Dendritic cell treated with granulocyte-macrophage colony-stimulating factor and Interleukin-4, amounts not matched to agents 40 ng/mL and 50 ng/mL, for 4 days (primary cell): ENCODE results near the gene PACSIN2.

ENCODE experiments used
- H3K27ac Mint-ChIP-seq: one replicate; pipeline ENCODE4 v1.8.0; 2022; ENCODE audit warnings: mild to moderate bottlenecking, mixed read lengths
- H3K27me3 Mint-ChIP-seq: one replicate; pipeline ENCODE4 v1.8.0; 2022; ENCODE audit warnings: mild to moderate bottlenecking, mixed read lengths
- H3K36me3 Mint-ChIP-seq: one replicate; pipeline ENCODE4 v1.8.0; 2022; ENCODE audit warnings: low read depth, mixed read lengths
- H3K4me1 Mint-ChIP-seq: one replicate; pipeline ENCODE4 v1.8.0; 2022; ENCODE audit warnings: low read depth, mixed read lengths
- H3K4me3 Mint-ChIP-seq: one replicate; pipeline ENCODE4 v1.8.0; 2022; ENCODE audit warnings: mild to moderate bottlenecking, moderate library complexity, mixed read lengths
- H3K9me3 Mint-ChIP-seq: one replicate; pipeline ENCODE4 v1.8.0; 2022; ENCODE audit warnings: mixed read lengths
- intact Hi-C: fragments of 100-400 bp; cut with micrococcal nuclease; formaldehyde crosslinking; loops from one replicate; pipeline ENCODE4 v1.15.0; 2022

The PACSIN2 gene

GRCh38 chr22:42842658-42843370 is 172.1 kb downstream of the PACSIN2 start:
- no peaks in the 10 kb centered on the region for H3K9me3 Mint-ChIP-seq
- intact Hi-C loops = no loop called here
- H3K36me3 Mint-ChIP-seq = peaks cover 75% of the 10 kb centered on the region
- peaks cover 21% of the 10 kb centered on the region for H3K4me1 Mint-ChIP-seq
- no peak overlapping the region for H3K27ac Mint-ChIP-seq
- no peaks in the 10 kb centered on the region for H3K27me3 Mint-ChIP-seq
- no peak overlapping the region for H3K4me3 Mint-ChIP-seq

- Mint-ChIP-seq H3K4me3 (no peak overlapping the region), H3K36me3 (peaks cover 73% of the 10 kb centered on the region), H3K27ac (no peak overlapping the region), H3K27me3 (no peaks in the 10 kb centered on the region), H3K9me3 (no peaks in the 10 kb centered on the region), H3K4me1 (peaks cover 21% of the 10 kb centered on the region)
- intact Hi-C loops = no loop called here
Observed at GRCh38 chr22:42841444-42841843, 173.5 kb downstream of the PACSIN2 start.

GRCh38 chr22:42837556-42837955 is 177.4 kb downstream of the PACSIN2 start:
- intact Hi-C loops = no loop called here

GRCh38 chr22:42836026-42836425 is 178.9 kb downstream of the PACSIN2 start:
- intact Hi-C loops = no loop called here
- no peak overlapping the region for H3K27ac Mint-ChIP-seq
- peaks cover 4% of the 10 kb centered on the region for H3K4me1 Mint-ChIP-seq
- H3K4me3 Mint-ChIP-seq = no peak overlapping the region
- H3K36me3 Mint-ChIP-seq = peaks cover 76% of the 10 kb centered on the region
- no peaks in the 10 kb centered on the region for H3K27me3 Mint-ChIP-seq
- no peaks in the 10 kb centered on the region for H3K9me3 Mint-ChIP-seq

More at GRCh38 chr22:42837556-42837955, 177.4 kb downstream of the PACSIN2 start:
- no peak overlapping the region for H3K27ac Mint-ChIP-seq
- no peak overlapping the region for H3K4me3 Mint-ChIP-seq
- no peaks in the 10 kb centered on the region for H3K27me3 Mint-ChIP-seq
- peaks cover 4% of the 10 kb centered on the region for H3K4me1 Mint-ChIP-seq
- no peaks in the 10 kb centered on the region for H3K9me3 Mint-ChIP-seq
- peaks cover 71% of the 10 kb centered on the region for H3K36me3 Mint-ChIP-seq

DNA sequence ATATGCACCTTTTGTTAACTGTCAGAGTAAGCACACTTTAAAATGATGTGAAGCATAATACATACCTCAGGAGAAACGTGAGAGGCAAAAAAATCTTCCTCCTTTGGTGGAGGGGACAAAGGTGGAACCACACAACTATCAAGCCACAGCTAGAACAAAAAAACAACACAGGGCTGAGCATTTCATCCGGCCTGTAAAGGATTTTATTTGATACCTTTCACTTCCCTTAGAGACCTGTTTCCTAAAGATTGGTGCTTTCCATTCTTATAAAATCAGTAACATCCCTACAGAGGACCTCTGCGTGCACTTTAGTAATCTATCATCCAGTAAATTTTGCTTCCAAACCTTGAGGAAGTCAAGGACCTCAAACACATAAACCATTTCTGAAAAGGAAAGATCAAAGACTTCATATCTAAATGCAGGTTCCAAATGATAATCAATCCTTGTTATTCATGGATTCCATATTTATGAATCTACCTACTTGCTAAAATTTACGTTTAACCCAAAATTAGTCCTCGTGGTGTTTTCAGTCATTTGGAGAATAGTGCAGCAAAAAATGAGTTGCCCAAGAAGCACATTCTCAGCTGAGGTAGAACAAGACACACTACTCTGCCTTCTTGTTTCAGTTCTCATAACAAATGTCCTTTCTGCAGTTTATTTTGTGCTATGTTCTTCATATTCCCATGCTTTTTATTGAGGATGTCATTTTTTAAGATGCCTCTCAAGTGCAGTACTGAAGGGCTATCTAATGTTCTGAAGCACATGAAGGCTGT is 180.6 kb downstream of the PACSIN2 start:
- H3K27ac Mint-ChIP-seq = no peak overlapping the region
- no peaks in the 10 kb centered on the region for H3K9me3 Mint-ChIP-seq
- no peaks in the 10 kb centered on the region for H3K4me1 Mint-ChIP-seq
- intact Hi-C loops = no loop called here
- no peaks in the 10 kb centered on the region for H3K27me3 Mint-ChIP-seq
- no peak overlapping the region for H3K4me3 Mint-ChIP-seq
- peaks cover 78% of the 10 kb centered on the region for H3K36me3 Mint-ChIP-seq

GRCh38 chr22:42833104-42833503 is 181.8 kb downstream of the PACSIN2 start:
- intact Hi-C loops = no loop called here
- Mint-ChIP-seq H3K4me3 (no peak overlapping the region), H3K27me3 (no peaks in the 10 kb centered on the region), H3K4me1 (no peaks in the 10 kb centered on the region), H3K27ac (no peak overlapping the region), H3K9me3 (no peaks in the 10 kb centered on the region), H3K36me3 (peaks cover 91% of the 10 kb centered on the region)

GRCh38 chr22:42831712-42832111 is 183.2 kb downstream of the PACSIN2 start:
- intact Hi-C loops = no loop called here
- Mint-ChIP-seq H3K36me3 (peaks cover 98% of the 10 kb centered on the region), H3K9me3 (no peaks in the 10 kb centered on the region), H3K27me3 (no peaks in the 10 kb centered on the region), H3K27ac (no peak overlapping the region), H3K4me3 (no peak overlapping the region), H3K4me1 (no peaks in the 10 kb centered on the region)

GRCh38 chr22:42830161-42830560 is 184.8 kb downstream of the PACSIN2 start:
- Mint-ChIP-seq H3K27ac (no peak overlapping the region), H3K27me3 (no peaks in the 10 kb centered on the region), H3K4me1 (no peaks in the 10 kb centered on the region), H3K9me3 (no peaks in the 10 kb centered on the region), H3K36me3 (peaks cover 95% of the 10 kb centered on the region), H3K4me3 (no peak overlapping the region)
- intact Hi-C loops = no loop called here

DNA sequence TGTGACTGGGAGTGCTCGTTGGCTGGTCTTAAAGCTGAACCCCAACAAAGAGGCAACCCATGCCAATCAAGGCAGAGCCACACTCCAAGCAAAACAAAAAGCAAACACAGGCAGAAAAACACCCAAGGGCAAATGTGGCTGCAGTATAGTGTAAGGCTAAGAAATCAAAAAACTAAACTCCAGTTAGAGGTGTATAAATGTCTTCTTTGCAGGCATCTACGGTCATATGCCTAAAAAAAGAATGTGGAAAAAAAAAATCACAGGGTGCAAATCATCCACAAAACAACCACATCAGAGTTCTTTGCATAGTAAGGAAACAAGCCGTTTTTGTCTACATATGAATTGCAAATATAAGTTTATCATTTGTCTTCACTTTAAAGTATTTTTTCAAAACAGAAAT is 185.6 kb downstream of the PACSIN2 start:
- Mint-ChIP-seq H3K9me3 (no peaks in the 10 kb centered on the region), H3K36me3 (peaks cover 96% of the 10 kb centered on the region), H3K4me3 (no peak overlapping the region), H3K4me1 (no peaks in the 10 kb centered on the region), H3K27me3 (no peaks in the 10 kb centered on the region), H3K27ac (no peak overlapping the region)
- intact Hi-C loops = no loop called here

DNA sequence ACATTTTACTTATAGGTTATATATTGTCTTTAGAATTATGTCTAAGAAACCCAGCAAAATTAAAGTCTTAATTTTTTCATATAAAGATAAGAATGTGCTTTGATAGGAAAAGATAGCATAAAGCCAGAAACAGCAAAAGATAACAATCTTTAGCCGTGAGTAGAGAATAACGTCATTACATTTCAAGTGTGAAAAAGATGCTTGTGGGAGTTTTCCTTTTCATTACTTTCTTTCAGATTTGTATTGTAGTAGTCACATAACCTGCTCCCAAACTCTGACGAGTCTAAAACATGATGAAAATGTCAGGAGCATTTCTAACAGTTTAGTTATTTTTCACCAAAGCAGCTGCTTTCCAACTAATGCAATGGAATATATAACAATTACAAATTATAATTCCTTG is 189.2 kb downstream of the PACSIN2 start:
- Mint-ChIP-seq H3K9me3 (no peaks in the 10 kb centered on the region), H3K4me1 (no peaks in the 10 kb centered on the region), H3K27ac (no peak overlapping the region), H3K36me3 (peaks cover 89% of the 10 kb centered on the region), H3K4me3 (no peak overlapping the region), H3K27me3 (no peaks in the 10 kb centered on the region)
- intact Hi-C loops = no loop called here

GRCh38 chr22:42821386-42821785 is 193.6 kb downstream of the PACSIN2 start:
- Mint-ChIP-seq H3K4me3 (no peak overlapping the region), H3K27me3 (no peaks in the 10 kb centered on the region)
- intact Hi-C loops = no loop called here

GRCh38 chr22:42820045-42820763 is 194.7 kb downstream of the PACSIN2 start:
- Mint-ChIP-seq H3K36me3 (peaks cover 72% of the 10 kb centered on the region), H3K4me1 (no peaks in the 10 kb centered on the region), H3K9me3 (no peaks in the 10 kb centered on the region), H3K27ac (no peak overlapping the region), H3K4me3 (no peak overlapping the region), H3K27me3 (no peaks in the 10 kb centered on the region)
- intact Hi-C loops = no loop called here

More at GRCh38 chr22:42821386-42821785, 193.6 kb downstream of the PACSIN2 start:
- Mint-ChIP-seq H3K36me3 (peaks cover 70% of the 10 kb centered on the region), H3K27ac (no peak overlapping the region), H3K9me3 (no peaks in the 10 kb centered on the region), H3K4me1 (no peaks in the 10 kb centered on the region)
